ENCODE results near the gene APBA1. TPM values are rescaled to one million over a fixed set of nuclear protein-coding genes. Genes with fewer than 3 reads are reported as not detected.

APBA1 gene
- total and polyA plus RNA-seq, 2 of the 4 experiments (the other 2 are of a cell fraction) = 3.8 to 5.1 TPM

- H3K9me1 ChIP-seq (ENCODE audit: insufficient read depth, low read length) = no peaks in the 10 kb centered on the region
- CTCF ChIA-PET = interaction anchor here (0.6 kb wide), 1 partner anchor 46 kb away, joined by 3 read pairs; no protein-coding TSS in a partner anchor
- H3K4me3 ChIP-seq (ENCODE audit: insufficient read depth, low read depth, low read length) = no peak overlapping the region
- no peak overlapping the region for H3K4me2 ChIP-seq (ENCODE audit: low read depth, low read length)
- H2AK9ac ChIP-seq (replicated peaks; ENCODE audit: low read depth, low read length, poor library complexity) = no peak overlapping the region
- no peaks in the 10 kb centered on the region; the same call in 1 of the 2 replicates for H3K4me1 ChIP-seq (ENCODE audit: control insufficient read depth, insufficient read depth, low read length)
- no peaks in the 10 kb centered on the region for H3K79me1 ChIP-seq (ENCODE audit: low read depth in 1 of 2, low read length in 2 of 2)
- H4K20me1 ChIP-seq (ENCODE audit: insufficient read depth, low read length) = no peaks in the 10 kb centered on the region
- no peak overlapping the region for H3K14ac ChIP-seq (replicated peaks; ENCODE audit: low read depth, low read length)
- dilution Hi-C loops (cut with HindIII; ENCODE audit: low sequenced_read_pairs, unreplicated experiment) (no loop called here), in situ Hi-C loops (cut with MboI; ENCODE audit: low sequenced_read_pairs) (no loop called here), intact Hi-C loops (cut with micrococcal nuclease) (loop anchor here (5.0 kb wide), 1 partner anchor 139 kb away; no protein-coding TSS in a partner anchor)
- DNase-seq (no peak), ATAC-seq (ENCODE audit: low read depth) (no peak)
- no peak overlapping the region for H2AFZ ChIP-seq (replicated peaks; ENCODE audit: low read length, poor library complexity)
- no peak overlapping the region for H2BK20ac ChIP-seq (ENCODE audit: low read depth, low read length)
- no peaks in the 10 kb centered on the region for H3K36me3 ChIP-seq (ENCODE audit: control insufficient read depth, insufficient read depth, low read length)
- no peaks in the 10 kb centered on the region for H3K9me3 ChIP-seq (ENCODE audit: control insufficient read depth, insufficient read depth, low read length)
- H4K5ac ChIP-seq (ENCODE audit: low read depth, low read length) = no peak overlapping the region
- H3K27me3 ChIP-seq (ENCODE audit: control insufficient read depth, insufficient read depth, low read length) = no peaks in the 10 kb centered on the region
- H2BK5ac ChIP-seq (ENCODE audit: low read depth, low read length, poor library complexity, severe bottlenecking) = no peak overlapping the region
- no peak overlapping the region for H2BK120ac ChIP-seq (ENCODE audit: low read depth, low read length)
- no CpG with 5 or more reads among the region's 1 CpG for WGBS, 2 experiments (ENCODE audit: extremely low coverage in 2 of 2, insufficient read length in 1 of 2)
- no peak overlapping the region for H4K91ac ChIP-seq (ENCODE audit: insufficient read depth, low read depth, low read length)
- POLR2A ChIA-PET (ENCODE audit: unreplicated experiment) = no interaction called here
- H3K56ac ChIP-seq (ENCODE audit: extremely low read depth, insufficient read depth, low read length) = no peak overlapping the region
- TF ChIP-seq RAD21 (IDR thresholded peaks at IDR 0.05; ENCODE audit: low read length) = no peak
- no peak for TF ChIP-seq RFX5 (IDR thresholded peaks at IDR 0.05; ENCODE audit: low read depth, low read length)
- TF ChIP-seq CHD1 (IDR thresholded peaks at IDR 0.05; ENCODE audit: low read depth, low read length) = no peak
- no peak for TF ChIP-seq CTCF (conservative IDR thresholded peaks at IDR 0.05; ENCODE audit: low read depth, low read length)
- no peak overlapping the region for H3K18ac ChIP-seq (ENCODE audit: low read depth, low read length)
- no peak overlapping the region for H2BK15ac ChIP-seq (ENCODE audit: low read depth, low read length)
- BruUV-seq (replicated peaks) = no TSS peak
- H3K27ac ChIP-seq (ENCODE audit: insufficient read depth, low read length) = no peak overlapping the region
- no peak overlapping the region for H3K4ac ChIP-seq (ENCODE audit: low read depth, low read length)
- no peak overlapping the region for H3K23ac ChIP-seq (ENCODE audit: low read depth, low read length)
- H3K9ac ChIP-seq (ENCODE audit: low read depth, low read length) = no peak overlapping the region
- no peak overlapping the region for H4K8ac ChIP-seq (ENCODE audit: low read depth in 2 of 2, low read length in 2 of 2)
- no peak overlapping the region for H2AK5ac ChIP-seq (ENCODE audit: low read depth, low read length)
These were observed 203.8 kb downstream of the APBA1 start for GRCh38 chr9:69468380-69468779.

Data from IMR-90 (cell line).